GM21528 (cell line): ENCODE measurements around the gene SFT2D3.
A peak's percentile ranks its signal among the peaks of the same experiment; 100 is the strongest.

Experiments
- ATAC-seq: cut with Tn5 transposase; IDR thresholded peaks from one replicate; pipeline ENCODE4 v1.9.1; 2021; ENCODE audit warnings: mild to moderate bottlenecking, moderate library complexity; ENCODE audit not compliant: unreplicated experiment, low FRiP score

SFT2D3 gene

DNA sequence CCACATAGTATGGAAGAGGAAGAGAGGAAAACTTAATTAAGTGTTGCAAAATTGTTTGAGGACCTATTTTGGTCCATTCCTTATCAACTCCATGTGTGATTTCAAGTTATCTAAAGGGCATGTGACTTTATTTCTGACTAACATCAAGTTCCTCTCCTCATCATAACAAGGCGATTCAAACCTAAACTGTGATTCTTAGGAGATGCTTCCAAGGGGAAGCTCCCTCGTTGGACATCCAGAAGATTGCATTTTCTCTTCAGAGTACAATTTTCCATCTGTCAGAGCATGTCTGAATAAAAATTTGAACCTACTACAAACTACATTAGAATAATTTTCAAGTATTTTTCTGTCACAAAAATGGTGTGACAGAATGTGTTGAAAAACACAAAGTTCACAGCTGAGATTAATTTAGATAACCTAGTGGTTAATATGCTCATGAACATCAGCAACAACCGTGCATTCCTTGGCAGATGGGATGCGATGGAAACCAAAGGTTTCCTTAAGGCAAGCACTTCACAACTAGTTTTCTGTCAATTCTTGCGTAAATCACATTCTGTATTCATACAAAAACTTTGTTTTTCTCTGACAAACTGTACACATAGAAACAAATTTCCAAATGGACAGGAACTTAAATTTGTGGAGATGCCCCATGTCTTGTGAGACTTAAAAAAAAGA is 4.2 kb downstream of the SFT2D3 start:
- ATAC-seq, result no peak

DNA sequence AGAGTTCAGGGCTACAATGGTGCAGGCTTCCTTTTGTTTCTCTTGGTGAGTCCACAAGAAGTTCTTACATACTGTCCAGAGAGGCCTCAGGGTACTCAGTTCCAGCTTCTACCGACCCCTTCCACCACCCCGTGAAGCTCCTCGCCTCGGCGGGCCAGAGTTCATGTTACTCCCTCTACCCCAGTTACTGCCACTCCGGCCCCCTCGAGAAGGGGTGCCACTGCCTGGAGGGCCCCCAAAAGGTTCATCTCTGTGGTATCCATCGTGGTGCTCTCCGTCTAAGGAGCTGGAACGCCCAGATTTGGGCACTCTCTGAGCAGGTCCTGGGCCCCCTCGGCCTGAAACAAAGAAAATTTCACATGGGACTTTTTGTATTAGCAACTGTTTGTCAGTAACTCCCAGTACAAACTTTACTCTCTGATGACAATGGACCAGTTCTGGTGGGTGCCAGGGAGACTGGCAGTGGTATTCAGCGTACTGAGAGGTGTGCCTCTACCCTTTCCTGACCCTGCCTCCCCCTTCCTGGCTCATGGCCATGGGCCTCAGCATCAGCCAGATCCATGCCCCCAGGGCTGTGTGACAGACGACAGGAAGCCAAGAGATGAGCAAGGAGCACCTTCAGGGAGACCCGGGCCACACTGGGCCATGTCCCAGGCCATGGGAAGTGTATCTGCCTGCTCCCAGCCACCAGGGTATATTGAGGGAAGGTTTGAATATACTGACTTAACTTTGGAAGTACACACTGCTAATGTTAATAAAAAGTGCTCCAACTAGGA is 5.1 kb downstream of the SFT2D3 start:
- no peak for ATAC-seq

DNA sequence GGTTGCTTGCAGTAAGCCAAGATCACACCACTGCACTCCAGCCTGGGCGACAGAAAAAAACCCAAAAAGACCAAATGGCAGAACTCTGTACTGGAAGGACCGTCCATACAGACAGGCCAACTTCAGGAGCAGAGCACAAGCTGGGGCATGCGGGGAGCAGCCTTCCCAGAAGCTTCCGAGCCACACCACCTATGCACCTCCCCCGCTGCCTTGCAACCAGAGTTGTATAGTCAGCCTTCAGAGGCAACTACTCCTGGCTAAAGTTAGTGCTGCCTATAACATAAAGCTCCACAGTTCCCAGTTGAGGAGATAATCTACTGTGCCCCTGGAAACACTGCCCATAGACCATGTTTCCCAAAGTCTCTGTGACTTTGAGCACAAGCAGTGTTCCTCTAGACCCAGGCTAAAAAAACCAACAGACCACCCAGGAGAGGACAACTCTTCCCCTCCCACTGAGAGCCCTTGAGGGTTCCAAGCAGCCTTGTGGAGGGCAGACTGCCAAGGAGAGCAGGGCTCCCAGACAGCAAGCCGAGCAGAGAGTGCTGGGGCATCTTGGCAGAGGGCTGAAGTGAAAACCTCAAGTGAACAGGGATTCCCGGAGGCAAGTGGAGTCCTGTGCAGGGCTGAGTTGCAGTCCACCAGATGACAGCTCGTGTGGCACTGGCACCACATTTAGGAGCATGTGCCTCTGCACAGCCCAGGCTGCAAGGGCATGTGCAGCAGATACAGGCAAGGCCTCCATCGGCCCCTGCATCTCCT is 6.8 kb downstream of the SFT2D3 start:
- ATAC-seq, result no peak

DNA sequence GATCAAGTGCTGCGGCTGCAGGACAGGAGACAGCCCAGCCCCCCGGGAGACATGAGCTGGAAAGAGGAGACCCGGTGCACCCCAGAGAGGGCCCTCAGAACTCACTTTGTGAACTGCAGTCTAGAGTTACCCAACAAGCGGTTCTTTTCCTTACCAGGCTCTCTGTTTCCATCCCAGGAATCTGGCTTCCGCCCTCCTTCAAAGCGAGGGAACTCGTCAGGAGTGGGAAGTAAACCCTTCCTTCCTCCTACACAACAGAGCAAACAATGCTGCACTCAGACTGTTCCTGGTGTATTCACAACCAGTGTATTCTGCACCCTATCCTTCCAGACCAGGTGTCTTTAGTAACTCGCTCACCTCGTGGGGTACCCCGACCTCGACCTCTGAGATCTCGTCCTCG is 8.0 kb downstream of the SFT2D3 start:
- no peak for ATAC-seq

DNA sequence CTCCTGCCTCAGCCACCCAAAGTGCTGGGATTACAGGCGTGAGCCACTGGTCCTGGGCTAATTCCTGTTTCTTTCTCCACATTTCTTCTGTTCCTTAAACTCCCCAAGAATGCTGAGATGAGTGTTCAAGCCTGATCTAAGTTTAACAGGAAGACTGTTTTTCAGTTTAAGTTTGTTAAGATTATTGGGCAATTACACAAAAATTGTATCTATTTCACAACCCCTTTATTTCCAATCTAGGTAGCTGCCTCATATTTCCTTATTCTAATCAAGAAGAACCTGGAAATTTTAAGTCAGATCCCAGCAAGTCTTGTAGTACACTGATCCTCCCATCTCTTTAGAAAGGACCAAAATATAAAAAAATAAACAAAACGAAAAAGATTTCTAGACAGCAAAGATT is 11.7 kb downstream of the SFT2D3 start:
- no peak for ATAC-seq

DNA sequence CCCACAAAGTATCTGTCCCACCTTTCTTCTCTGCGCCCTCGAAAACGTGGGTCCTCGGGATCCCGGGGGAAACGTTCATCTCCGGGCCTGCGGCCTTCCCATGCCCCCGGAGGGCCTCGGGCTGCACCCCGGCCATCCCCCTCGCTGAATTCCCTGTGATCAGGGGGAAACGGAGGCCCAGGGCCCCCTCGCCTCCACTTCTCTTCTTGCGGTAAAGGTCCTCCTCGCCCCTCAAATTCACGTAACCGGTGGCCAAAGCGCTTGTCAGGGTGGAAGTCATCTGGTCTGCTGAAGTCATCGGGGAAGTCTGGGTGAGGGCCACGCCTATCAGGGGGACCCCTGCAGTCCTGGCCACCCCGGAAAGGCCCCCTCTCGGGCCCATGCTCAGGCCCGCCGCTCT is 12.3 kb downstream of the SFT2D3 start:
- no peak for ATAC-seq

DNA sequence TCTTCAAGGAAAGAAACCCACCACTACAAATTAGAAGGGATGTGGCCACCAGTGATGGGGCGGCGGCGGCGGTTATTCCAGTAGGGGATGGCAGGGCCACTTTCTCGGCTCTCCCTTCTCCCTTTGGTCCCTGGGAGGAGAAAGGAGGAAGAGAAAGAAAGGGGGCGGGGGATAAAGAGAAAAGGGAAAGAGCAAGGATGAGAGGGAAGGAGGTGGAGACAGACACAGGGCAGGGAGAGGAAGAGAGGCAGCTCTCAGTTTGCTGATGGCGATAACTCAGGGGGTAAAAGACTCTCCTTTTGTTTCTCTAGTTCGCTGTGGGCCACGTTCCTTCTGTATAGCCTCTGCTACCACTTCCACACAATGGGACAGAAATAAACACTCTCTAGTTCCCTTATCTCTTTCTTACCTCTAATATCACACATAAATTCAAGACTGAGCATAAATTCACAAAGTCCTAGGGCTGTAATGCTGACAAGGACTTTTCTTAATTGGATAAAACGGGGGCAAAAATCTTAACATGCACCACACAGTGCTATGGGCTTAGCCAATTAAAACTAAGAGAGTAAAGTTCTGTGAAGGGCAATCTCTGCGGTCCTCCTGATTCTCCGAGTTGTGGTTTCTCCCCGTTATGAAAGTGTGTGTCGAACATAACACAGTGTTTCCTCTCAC is 14.6 kb downstream of the SFT2D3 start:
- no peak for ATAC-seq

DNA sequence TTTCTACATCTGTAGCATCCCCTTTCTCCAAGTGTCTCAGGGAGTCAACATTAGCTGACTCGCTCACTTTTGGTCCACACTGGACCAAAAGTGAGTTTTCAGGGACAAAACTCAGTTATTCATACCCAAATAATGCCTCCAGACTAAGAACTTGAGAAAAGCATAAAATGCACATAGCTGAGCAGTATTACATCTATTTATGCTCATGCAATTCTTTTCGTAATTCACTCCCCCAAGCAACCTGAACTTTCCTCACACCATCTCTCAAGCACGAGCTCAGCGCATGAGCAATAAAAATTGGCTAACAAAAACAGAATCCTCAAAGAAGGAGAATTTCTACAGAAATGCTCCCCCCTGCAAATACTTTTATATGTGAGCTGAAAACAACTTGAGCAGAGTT is 17.0 kb downstream of the SFT2D3 start:
- ATAC-seq, result no peak

DNA sequence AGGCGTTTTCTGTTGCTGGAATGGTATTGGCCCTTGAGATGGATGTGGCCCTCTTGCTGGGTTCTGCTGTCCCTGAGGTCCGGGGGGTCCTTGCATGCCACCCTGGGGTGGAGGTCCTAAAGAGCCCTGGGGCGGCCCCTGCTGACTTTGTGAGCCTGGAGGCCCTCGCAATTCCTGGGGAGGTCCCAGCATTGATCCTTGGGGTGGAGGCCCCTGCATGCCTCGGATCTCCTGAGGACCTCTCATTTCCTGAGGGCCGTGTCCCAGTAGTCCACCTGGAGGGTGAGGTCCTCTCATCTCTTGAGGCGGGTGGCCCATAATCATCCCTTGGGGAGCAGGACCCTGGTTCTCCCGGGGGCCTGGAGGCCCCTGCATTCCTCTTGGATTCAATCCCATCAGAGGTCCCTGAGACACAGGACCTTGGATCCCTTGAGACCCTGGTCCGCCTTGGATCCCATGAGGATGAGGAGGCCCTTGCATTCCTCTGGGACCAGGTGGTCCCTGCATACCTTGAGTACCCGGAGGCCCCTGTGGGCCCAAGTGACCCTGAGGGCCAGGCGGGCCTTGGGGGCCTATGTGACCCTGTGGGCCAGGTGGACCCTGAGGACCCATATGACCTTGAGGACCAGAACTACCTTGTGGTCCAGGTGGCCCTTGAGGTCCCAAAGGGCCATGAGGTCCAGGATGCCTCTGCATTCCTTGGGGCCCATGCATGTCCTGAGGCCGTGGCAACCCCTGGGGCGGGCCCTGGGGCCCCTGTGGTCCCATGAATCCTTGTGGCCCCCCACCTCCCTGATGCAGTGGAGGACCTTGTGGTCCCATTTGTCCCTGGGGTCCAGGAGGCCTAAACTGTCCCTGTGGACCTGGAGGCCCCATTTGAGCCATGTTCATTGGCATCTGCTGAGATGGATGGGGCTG is 18.3 kb downstream of the SFT2D3 start:
- ATAC-seq, result no peak

DNA sequence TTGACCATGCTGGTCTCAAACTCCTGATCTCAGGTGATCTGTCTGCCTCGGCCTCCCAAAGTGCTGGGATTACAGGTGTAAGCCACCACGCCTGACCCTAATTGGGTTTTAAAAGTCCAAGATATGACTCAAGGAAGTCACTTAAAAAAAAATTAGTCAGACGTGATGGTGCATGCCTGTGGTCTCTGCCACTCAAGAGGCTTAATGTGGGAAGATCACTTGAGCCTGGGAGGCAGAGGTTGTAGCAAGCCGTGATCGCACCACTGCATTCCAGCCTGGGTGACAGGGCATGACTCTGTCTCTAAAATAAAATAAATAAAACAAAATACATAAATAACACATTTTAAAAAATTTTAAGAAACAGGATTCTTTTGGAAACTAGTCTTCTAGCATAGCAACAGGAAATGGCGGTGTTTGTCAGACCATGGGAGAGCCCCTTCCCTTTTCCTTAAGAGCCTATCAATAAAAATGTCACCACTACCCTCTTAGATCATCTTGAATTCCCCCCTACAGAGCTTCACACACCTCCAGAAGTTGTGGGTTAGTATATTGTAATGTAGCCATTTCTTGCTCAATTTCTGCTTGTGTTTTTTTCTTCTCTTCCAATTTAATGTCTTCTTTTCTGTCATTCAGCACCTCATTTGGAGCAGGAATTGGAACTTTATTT is 20.1 kb downstream of the SFT2D3 start:
- ATAC-seq, result no peak

DNA sequence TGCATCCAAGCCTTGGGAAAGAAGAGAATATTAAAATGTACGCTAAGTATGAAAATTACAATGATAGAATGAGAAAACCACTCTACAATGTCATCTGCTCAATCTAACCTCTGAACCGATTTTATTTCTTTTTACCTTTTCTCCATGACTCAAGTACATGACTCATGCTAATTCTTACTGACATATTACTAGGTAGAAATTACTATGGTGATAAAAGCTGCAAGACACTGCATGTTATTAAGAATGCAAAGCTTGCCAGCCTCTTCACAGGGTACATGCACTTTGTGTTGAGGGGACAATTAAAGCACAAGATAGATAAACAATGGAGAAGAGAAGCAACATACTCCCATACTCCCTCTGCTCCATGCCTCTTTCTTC is 20.7 kb downstream of the SFT2D3 start:
- no peak for ATAC-seq

DNA sequence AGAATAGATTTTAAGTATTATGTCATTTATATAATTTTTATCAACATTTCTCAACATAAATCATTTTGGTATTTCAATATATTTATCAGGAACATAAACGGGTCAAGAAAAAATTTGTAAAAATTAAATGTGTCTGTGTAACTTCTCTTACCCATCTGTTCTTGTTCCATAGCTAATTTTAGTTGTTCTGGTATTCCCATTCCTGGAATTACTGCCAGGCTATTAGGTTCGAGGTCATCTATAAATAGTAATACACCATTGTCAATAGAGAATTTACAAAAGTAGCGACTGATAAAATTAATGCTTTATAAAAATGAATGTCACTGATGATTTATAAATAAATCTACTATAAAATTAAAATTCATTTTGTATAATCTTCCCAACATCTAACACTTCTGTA is 21.5 kb downstream of the SFT2D3 start:
- ATAC-seq, result no peak

DNA sequence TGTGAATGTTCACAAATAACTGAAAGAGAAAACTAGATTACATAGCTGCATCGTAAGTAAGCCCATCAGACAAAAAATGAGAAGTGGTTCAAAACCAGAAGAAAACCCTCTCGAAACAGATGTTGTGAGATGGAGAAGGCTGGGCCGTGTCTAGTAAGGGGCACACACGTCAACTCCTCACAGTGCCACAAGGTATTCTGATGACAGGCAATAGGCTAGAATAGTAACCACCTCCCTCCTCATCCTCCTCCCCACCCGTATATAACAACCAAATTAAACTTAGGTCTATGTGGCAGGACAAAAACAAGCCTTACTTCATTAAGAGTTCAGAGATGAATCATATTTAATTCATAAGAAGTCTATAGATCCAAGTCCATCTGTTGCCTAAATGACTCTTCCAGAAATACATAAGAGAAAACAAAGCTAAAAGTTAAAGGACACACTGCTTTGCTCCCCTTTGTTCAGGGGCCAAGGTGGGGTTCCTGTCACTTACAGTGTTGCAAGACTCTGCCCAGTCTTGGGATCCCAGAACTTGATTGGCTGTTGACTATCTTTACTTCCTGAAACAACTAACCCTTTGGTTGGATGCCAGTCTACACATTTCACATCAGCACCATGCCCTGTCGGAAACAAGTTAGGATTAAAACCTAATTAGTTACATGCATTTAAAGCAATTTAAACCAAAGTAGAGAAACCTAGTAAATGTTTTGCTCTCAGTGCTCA is 25.0 kb downstream of the SFT2D3 start:
- no peak for ATAC-seq

DNA sequence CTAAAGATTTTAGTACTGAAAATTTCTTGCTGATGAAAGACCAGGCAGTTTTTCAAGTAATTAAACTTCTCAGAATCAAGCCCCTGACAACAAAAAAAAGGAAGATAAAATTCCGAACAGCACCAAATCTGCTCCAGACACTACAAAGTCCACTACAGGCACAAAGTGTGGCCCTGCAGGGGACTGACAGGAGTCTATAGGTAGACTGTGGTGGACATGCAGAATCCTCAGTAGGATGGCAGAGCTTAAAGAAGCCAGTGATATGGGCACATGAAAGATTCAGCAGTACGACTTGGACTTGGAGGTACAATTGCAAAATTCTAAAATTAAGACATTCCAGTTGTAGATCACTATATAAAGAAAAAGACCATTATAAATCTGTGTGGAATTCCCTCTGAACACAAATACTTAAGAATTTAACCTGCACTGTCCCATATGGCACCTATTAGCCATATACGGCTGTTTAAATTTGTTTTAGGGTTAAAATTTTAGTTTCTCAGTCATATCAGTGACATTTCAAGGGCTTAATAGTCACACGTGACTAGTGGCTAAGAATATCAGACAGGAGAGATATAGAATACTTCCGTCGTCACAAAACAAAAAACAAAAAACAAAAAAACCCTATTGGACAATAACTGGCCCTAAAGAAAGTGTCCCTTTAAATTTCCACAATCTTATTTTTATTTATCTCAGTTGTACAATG is 32.0 kb downstream of the SFT2D3 start:
- no peak for ATAC-seq

DNA sequence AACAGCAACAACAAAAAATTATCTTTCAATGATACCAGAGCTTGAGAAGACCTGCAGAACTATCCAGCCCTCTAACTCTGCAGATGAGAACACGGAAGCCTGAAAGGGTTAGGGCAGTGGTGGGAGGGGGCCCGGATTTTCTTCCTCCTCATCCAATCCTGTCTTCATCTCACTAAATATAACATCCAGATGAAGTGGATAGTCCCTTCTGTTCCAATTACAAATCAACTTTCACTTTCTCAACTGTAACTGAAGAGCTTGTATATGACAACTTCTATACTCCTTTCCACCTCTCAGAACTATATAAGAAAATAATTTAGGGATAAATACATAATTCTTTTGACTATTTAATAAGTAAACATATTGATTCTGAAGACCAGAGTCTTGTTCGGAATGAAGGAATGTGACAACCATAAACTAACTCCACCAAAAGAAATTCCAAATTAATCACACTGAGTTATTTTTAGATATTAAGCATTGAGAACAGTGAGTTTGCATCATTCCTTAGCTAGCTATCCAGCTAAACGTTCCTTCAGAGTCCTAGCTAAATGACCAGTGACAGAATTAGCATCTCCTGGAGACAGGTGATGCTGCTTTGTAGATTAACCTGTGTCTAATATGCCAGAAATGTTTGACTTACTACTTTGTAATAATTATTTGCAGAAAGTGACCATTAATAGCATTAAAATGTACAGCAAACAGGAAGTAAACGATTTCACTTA is 32.7 kb downstream of the SFT2D3 start:
- no peak for ATAC-seq

DNA sequence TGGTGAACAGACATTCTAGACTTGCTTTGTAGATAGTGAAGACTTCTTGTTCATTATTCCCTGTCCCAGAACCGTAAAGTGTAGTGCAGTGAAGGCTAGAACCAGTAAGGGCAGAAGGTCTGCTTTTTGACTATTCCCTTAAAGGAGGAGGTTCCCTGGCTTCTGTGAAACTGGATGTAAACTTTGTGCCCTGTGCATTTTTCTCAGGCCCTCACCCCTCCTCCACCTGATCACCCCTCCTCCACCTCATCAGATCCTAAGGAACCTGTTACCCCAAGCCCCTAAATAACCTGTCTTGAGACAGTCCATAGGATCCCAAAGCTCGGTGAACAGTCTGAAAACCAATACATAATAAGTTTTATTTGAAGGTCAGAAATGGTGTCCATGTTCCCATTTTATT is 33.7 kb downstream of the SFT2D3 start:
- no peak for ATAC-seq

DNA sequence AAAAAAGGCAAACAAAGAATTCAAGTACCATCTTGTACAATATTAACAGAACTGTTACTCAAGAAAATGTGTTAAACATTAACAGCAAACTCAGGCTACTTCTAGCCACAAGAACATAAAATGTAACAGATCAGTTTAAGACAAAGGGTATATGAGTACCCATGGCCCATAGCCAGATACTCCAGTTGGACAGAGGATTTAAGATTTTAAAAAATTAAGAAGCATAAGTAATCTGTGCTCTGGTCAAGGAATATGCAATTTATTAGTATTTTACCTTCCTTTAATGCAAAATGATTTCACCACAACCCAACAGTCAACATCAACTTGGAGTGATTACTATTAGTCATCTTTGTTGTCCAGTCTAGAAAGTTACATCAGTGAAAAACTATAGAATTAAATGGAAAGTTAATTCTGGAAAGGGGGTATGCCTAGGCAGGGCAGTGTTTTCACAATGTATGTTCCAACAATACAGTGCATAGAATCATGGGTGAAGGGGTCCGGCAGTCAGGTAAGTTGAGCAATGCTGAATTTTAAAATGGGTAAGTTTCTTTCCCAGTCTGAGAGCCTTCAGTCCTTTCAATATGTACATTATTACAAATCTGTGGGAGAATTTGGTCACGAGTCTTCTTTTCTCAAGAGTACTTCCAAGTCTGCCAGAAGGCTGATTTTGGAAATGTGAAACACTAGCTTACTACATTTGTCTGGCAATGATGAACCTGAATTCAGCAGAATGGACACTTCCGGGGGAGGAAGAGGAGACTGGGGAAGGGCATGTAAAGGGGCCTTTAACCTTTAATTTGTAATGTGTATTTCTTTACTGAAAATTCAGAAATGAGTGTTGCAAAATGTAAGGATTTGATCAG is 34.5 kb downstream of the SFT2D3 start:
- peak; percentile 68 for ATAC-seq
